GM12873 (cell line): Measurements from ENCODE around the gene LRBA.

Source experiments
- TF ChIP-seq, protein P1 (sequence below): IDR thresholded peaks from 2 replicates; pipeline ENCODE4 v1.5.1; 2012; ENCODE audit warnings: low read depth, mild to moderate bottlenecking, moderate library complexity, low read length, control low read depth; ENCODE audit not compliant: insufficient read depth; ENCODE audit errors: missing control alignments

Gene LRBA

GRCh38 chr4:150235317-150235716 lies 779.8 kb downstream of the LRBA start:
- TF ChIP-seq, protein P1, sequence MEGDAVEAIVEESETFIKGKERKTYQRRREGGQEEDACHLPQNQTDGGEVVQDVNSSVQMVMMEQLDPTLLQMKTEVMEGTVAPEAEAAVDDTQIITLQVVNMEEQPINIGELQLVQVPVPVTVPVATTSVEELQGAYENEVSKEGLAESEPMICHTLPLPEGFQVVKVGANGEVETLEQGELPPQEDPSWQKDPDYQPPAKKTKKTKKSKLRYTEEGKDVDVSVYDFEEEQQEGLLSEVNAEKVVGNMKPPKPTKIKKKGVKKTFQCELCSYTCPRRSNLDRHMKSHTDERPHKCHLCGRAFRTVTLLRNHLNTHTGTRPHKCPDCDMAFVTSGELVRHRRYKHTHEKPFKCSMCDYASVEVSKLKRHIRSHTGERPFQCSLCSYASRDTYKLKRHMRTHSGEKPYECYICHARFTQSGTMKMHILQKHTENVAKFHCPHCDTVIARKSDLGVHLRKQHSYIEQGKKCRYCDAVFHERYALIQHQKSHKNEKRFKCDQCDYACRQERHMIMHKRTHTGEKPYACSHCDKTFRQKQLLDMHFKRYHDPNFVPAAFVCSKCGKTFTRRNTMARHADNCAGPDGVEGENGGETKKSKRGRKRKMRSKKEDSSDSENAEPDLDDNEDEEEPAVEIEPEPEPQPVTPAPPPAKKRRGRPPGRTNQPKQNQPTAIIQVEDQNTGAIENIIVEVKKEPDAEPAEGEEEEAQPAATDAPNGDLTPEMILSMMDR = no peak

GRCh38 chr4:150234246-150234645 lies 780.8 kb downstream of the LRBA start:
- TF ChIP-seq, protein P1 = no peak

DNA sequence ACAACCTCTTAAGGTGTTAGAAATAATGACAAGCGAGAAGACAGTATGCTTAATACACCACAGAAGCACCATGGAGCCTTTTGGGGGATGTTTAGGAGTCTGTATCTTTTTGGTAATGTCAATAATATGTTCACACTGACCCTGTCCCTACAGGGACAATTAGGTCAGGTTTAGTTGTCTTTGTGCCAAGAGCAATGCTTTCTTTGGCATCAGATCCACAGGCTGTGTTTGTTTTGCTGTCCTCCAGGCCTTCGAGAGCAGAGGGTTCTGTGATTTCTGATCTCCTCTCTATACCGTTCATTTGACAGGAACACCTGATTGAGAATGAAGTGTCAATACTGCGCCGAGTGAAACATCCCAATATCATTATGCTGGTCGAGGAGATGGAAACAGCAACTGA lies 783.1 kb downstream of the LRBA start:
- TF ChIP-seq, protein P1 = no peak

DNA sequence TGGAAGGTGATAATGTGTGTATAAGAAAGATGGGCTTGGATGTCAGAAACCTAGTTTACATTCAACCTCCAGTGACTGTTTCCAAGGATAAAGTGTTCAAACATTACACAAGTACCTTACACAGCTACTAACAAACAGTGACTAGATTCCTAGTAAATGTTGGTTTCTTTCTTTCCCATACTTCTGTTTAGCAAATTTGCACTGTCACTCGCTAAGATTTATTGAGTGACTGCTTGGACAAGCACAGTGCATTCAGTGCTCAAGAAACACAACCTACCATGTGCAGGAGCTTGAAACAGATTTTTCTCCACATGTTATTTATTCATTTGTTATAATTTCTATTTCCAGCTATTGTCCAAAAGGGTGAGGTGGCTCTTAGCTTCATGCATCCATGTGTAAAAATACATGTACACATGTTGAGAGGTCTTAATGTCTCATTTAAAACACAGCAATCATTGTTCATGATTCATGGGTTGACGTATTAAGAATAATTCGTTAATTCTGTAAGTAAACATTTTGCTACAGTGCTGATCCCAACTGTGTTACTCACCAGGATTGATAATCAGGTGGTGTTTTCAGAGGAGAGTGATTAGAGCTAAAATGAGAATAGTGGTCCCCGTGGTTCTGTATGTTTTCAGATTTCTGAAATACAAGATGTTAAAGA lies 783.8 kb downstream of the LRBA start:
- TF ChIP-seq, protein P1 = no peak

DNA sequence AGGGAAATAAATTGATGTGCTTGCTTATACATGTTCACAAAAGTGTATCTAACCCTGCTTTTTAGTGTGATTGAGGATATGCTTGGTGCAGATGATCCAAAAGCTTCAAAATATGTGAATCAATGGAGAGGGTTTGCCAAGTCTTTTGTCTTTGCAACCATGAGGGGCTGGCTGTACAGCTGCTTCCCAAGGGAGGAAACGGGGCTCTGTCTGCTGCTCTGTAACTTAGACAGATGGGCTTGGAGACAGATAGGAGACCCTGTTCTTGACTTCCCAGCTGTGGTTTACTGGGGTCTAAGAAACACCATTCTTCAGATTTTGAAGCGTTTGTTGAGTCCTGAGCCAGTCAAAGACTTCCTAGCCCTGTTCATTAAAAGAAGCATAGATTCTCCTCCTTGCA lies 784.5 kb downstream of the LRBA start:
- TF ChIP-seq, protein P1 = no peak

GRCh38 chr4:150229520-150229919 lies 785.6 kb downstream of the LRBA start:
- TF ChIP-seq, protein P1 = no peak

GRCh38 chr4:150224896-150225591 lies 790.0 kb downstream of the LRBA start:
- TF ChIP-seq, protein P1 = no peak
